Measurements from ENCODE around the gene VENTX.
A peak's percentile ranks its signal among the peaks of the same experiment; 100 is the strongest.

VENTX gene

GRCh38 chr10:133235932-133236331, 1.7 kb upstream of the VENTX start:
- Mint-ChIP-seq H3K9me3 (no peaks in the 10 kb centered on the region), H3K4me3 (peak overlapping the region; percentile 68), H3K4me1 (peaks cover 5% of the 10 kb centered on the region), H3K27ac (no peak overlapping the region), H3K36me3 (no peaks in the 10 kb centered on the region)
- DNase-seq (ENCODE audit: low spot score in 2 of 2) (no peak), ATAC-seq (no peak)

DNA sequence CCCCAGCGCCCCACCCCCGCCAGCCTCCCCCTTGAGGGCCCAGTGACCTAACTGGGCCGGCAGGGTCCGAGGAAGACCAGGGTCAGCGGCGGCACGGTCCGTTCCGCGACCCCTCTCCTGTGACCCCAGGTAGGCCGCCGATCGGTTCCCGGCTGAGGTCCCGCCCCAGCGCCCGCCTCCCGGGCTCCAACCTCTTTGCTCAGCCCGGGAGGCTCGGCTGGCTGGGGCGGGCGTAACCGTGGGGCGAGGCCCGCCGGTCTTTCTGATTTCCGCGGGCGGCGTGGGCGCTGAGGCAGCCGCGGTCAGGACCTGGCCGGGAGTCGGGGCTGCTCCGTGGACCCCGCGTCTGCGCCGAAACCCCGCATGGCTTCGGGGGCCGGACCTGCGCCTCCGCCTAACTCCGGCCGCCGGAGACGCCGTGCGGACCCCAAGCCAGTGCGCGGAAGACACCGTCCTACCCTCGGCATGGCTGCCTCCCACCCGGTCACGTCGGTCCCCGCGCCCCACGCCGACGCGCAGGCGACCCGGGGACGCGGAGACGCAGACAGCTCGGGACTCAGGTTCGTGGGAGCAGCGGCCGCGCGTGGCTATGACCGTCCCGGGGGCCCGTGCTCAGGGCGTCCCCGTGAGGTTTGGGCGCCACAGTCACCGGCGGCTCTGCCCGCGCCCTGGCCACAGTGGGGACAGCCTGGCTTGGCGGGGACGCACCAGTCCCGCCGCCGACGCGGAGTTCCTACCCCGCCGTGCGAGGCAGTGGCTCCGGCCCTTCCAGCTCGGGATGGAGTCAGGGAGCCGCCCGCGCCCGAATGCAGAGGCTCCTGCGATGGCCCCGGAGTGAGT, 1.0 kb upstream of the VENTX start:
- no peaks in the 10 kb centered on the region for H3K9me3 Mint-ChIP-seq
- no peak for DNase-seq (ENCODE audit: low spot score in 2 of 2)
- ATAC-seq: peak; percentile 19
- no peak overlapping the region for H3K27ac Mint-ChIP-seq
- peaks cover 12% of the 10 kb centered on the region for H3K4me1 Mint-ChIP-seq
- H3K4me3 Mint-ChIP-seq: peak overlapping the region; percentile 68
- no peaks in the 10 kb centered on the region for H3K36me3 Mint-ChIP-seq

GRCh38 chr10:133237241-133237587, 441 bp upstream of the VENTX start:
- H3K36me3 Mint-ChIP-seq: no peaks in the 10 kb centered on the region
- H3K9me3 Mint-ChIP-seq: no peaks in the 10 kb centered on the region
- H3K4me1 Mint-ChIP-seq: peaks cover 17% of the 10 kb centered on the region
- ATAC-seq: no peak
- peak overlapping the region; percentile 38 for H3K4me3 Mint-ChIP-seq
- DNase-seq (ENCODE audit: low spot score in 2 of 2): no peak
- H3K27ac Mint-ChIP-seq: no peak overlapping the region

- Mint-ChIP-seq H3K36me3 (no peaks in the 10 kb centered on the region), H3K4me1 (peaks cover 29% of the 10 kb centered on the region), H3K4me3 (no peak overlapping the region), H3K9me3 (no peaks in the 10 kb centered on the region), H3K27ac (no peak overlapping the region)
- DNase-seq (ENCODE audit: low spot score in 2 of 2) (no peak), ATAC-seq (no peak)
Measured at GRCh38 chr10:133238466-133238804, 780 bp downstream of the VENTX start.

DNA sequence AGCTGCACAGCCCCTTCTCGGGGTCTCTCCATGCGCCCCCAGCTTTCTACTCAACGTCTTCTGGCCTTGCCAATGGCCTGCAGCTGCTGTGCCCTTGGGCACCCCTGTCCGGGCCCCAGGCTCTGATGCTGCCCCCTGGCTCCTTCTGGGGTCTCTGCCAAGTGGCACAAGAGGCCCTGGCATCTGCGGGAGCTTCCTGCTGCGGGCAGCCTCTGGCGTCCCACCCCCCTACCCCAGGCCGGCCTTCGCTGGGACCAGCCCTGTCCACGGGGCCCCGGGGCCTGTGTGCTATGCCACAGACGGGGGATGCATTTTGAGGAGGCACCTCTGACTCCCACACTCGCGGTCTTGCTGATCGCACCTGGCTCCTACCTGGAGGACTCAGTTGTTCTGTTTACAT, 2.3 kb downstream of the VENTX start:
- peaks cover 30% of the 10 kb centered on the region for H3K4me1 Mint-ChIP-seq
- no peak overlapping the region for H3K27ac Mint-ChIP-seq
- DNase-seq (ENCODE audit: low spot score in 2 of 2) (no peak), ATAC-seq (no peak)
- H3K9me3 Mint-ChIP-seq: no peaks in the 10 kb centered on the region
- H3K36me3 Mint-ChIP-seq: no peaks in the 10 kb centered on the region
- H3K4me3 Mint-ChIP-seq: no peak overlapping the region

DNA sequence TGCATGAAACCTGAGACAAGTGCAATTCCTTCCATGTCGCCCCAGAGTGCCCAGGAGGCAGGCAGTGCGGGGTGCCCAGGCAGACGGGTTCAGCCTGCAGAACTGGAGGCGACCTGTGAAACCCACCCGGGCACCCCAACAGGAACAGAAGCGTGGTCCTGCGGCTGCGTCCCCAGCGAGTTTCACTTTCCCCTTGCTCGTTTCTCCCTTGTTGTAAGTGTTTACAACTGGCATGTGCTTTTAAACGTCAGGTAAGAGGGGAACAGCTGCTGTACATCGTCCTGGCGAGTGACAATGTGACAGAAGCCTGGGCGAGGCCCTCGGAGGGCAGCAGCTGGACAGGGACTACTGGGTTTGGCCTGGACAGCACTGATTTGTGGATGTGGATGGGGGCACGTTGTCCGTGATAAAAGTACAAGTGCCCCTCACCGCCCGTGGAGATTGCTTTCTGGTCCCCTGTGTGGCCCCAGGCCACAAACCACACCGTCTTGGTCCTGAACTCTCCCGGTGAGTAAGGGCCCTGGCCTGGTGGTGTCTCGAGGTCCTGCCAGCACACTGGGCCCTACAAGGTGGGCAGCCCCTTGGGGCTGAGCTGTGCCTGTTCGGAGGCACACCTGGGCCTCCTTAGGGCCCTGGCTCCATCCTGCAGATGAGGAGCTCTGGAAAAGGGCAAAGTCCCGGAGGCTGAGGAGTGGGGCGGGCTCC, 4.0 kb downstream of the VENTX start:
- H3K27ac Mint-ChIP-seq: peak overlapping the region; percentile 29
- no peaks in the 10 kb centered on the region for H3K36me3 Mint-ChIP-seq
- peaks cover 30% of the 10 kb centered on the region for H3K4me1 Mint-ChIP-seq
- DNase-seq (ENCODE audit: low spot score in 2 of 2) (no peak), ATAC-seq (peak; percentile 3)
- no peaks in the 10 kb centered on the region for H3K9me3 Mint-ChIP-seq
- H3K4me3 Mint-ChIP-seq: peak overlapping the region; percentile 57

DNA sequence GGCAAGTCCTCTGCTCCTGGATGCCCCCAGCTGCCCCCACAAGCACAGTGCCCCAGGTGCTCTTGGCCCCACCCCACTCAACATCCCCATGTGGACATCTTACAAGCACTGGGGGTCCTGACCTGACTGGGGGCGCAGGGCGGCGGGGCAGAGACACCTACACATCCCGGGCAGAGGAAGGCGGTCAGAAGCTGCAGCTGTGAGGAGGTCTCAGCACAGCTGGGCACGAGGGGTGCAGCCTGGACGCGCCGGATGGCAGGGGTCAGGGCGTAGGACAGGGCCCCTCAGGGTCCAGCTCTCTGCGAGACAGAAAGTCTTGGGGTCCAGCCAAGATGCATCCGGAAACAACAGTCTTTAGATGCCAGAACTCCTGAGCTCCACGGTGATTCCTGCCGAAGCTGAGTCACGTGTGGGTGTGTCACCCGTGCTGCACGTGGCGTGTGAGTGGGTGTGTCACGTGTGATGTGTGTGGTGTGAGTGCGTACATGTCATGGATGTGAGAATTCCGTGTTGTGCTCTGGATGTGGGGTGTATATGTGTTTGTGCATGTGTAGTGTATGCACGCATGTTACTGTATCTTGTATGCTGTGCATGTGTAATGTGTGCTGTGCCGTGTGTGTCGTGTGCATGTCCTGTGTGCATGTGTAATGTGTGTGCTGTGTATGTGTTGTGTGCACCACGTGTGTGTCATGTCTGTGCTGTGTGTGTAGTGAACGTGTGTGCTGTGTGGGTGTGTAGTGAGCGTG, 5.1 kb downstream of the VENTX start:
- Mint-ChIP-seq H3K4me3 (peak overlapping the region; percentile 57), H3K4me1 (peaks cover 36% of the 10 kb centered on the region), H3K36me3 (no peaks in the 10 kb centered on the region), H3K9me3 (no peaks in the 10 kb centered on the region), H3K27ac (no peak overlapping the region)
- DNase-seq (ENCODE audit: low spot score in 2 of 2): no peak
- ATAC-seq: no peak

DNA sequence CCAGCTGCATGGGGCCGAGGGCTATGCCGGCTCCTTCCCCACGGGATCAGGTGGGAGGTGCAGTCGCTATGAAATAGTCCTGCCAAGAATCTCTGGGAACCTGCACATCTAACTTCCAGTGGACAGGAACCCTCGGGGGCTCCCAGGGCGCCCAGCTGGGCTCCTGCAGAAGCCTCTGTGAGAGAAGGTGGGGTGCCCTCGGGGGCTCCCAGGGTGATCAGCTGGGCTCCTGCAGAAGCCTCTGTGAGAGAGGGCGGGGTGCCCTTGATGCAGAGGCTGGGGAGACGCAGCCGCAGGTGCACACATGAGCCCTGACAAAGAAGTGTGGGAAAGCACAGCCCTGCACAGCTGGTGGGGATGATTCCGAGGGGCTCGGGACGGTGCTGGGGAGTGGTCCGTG, 5.9 kb downstream of the VENTX start:
- no peak overlapping the region for H3K27ac Mint-ChIP-seq
- H3K9me3 Mint-ChIP-seq: no peaks in the 10 kb centered on the region
- no peak overlapping the region for H3K4me3 Mint-ChIP-seq
- DNase-seq (ENCODE audit: low spot score in 2 of 2) (no peak), ATAC-seq (no peak)
- peaks cover 36% of the 10 kb centered on the region for H3K4me1 Mint-ChIP-seq
- no peaks in the 10 kb centered on the region for H3K36me3 Mint-ChIP-seq

GRCh38 chr10:133245439-133246235, 8.0 kb downstream of the VENTX start:
- Mint-ChIP-seq H3K4me3 (no peak overlapping the region), H3K27ac (no peak overlapping the region), H3K36me3 (no peaks in the 10 kb centered on the region), H3K9me3 (no peaks in the 10 kb centered on the region), H3K4me1 (peaks cover 41% of the 10 kb centered on the region)
- DNase-seq (ENCODE audit: low spot score in 2 of 2): no peak
- ATAC-seq: no peak

GRCh38 chr10:133246236-133246626, 8.6 kb downstream of the VENTX start:
- Mint-ChIP-seq H3K36me3 (no peaks in the 10 kb centered on the region), H3K4me3 (no peak overlapping the region), H3K9me3 (no peaks in the 10 kb centered on the region), H3K4me1 (peaks cover 35% of the 10 kb centered on the region), H3K27ac (no peak overlapping the region)
- DNase-seq (ENCODE audit: low spot score in 2 of 2): no peak
- no peak for ATAC-seq

DNA sequence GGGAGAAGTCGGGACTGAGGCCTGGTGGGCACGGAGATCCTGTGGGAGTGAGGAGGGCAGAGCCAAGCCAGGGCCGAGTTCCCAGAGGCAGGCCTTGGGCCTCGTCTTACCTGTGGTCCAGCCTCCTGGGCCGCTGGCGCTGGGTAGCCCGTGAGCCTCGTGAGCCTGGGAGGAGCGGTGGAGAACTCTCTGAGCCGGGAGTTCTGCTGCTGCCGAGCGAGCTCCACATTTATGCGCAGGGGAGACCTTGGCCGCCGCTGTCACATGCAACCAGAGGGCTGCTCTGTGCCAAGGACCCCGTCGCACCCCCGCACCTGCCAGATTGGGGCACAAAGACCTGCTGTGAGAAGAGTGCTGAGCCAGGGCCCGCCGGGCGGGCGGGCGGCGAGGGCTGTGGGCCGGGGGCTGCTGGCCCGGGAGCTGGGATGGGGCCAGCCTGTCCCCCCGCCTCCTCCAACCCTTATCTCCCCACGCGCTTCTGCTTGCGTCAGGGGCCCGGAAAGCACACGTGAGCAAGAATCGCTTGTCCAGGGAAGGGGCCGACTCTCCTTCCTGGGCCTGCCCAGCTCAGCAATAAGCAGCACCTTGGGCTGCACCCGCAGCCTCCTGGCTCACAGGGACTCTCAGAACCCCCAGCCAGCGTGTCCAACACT, 10.2 kb downstream of the VENTX start:
- Mint-ChIP-seq H3K4me3 (no peak overlapping the region), H3K4me1 (peaks cover 20% of the 10 kb centered on the region), H3K36me3 (no peaks in the 10 kb centered on the region), H3K9me3 (no peaks in the 10 kb centered on the region), H3K27ac (no peak overlapping the region)
- DNase-seq (ENCODE audit: low spot score in 2 of 2) (no peak), ATAC-seq (no peak)

DNA sequence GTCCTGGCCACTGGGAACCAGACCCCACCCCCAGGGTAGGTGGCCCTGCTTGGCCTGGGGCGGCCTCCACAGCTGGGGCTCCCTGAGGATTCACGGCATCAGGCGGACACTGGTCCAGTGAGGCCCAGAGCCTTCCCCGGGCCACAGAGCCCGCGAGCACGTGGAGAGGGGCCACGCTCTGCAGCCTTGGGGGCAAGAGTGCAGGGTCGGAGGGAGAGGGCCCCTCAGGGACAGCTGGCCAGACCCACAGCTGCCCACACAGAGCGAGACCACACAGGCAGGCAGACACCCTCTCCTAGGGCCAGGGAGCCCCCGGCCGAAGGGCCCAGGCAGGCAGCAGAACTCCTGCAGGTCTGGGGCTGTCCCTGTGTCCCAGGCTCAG, 10.7 kb downstream of the VENTX start:
- Mint-ChIP-seq H3K9me3 (no peaks in the 10 kb centered on the region), H3K4me3 (no peak overlapping the region), H3K4me1 (peaks cover 15% of the 10 kb centered on the region), H3K36me3 (no peaks in the 10 kb centered on the region), H3K27ac (no peak overlapping the region)
- no peak for ATAC-seq
- no peak for DNase-seq (ENCODE audit: low spot score in 2 of 2)

- H3K27ac Mint-ChIP-seq: no peak overlapping the region
- H3K36me3 Mint-ChIP-seq: no peaks in the 10 kb centered on the region
- no peak overlapping the region for H3K4me3 Mint-ChIP-seq
- DNase-seq (ENCODE audit: low spot score in 2 of 2): no peak
- H3K9me3 Mint-ChIP-seq: no peaks in the 10 kb centered on the region
- no peak for ATAC-seq
- peaks cover 13% of the 10 kb centered on the region for H3K4me1 Mint-ChIP-seq
Measured at GRCh38 chr10:133249094-133249780, 11.6 kb downstream of the VENTX start.

DNA sequence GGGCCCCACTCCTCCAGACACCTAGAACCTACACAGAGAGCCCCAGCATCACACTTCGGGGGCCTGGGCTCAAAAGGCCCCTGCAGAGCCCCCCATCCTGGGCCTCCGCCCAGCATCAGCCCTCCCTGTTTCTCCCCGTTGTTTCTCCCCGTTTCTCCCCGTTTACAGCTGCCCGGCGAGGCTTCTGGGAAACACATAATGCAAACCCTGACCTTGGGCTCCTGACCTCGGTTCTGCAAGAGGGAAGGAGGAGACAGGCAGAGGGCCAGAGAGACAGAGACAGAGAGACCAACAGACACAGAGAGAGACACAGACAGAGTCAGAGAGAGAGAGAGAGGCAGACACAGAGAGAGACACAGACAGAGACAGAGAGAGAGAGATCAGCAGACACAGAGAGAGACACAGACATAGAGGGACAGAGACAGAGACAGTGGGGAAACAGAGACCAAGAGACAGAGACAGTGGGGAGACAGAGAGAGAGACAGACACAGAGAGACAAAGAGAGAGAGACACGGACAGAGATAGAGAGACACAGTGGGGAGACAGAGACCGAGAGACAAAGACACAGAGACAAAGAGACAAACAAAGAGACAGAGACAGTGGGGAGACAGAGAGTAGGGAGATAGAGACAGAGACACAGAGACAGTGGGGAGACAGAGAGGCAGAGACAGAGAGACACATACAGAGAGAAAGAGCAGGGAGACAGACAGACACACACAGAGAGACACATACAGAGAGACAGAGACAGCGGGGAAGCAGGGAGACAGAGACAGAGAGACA, 12.5 kb downstream of the VENTX start:
- Mint-ChIP-seq H3K9me3 (no peaks in the 10 kb centered on the region), H3K4me1 (peaks cover 13% of the 10 kb centered on the region), H3K27ac (peak overlapping the region; percentile 4), H3K36me3 (no peaks in the 10 kb centered on the region), H3K4me3 (no peak overlapping the region)
- ATAC-seq (no peak), DNase-seq (ENCODE audit: low spot score in 2 of 2) (no peak)

Data from stimulated activated effector memory CD8-positive, alpha-beta T cell treated with anti-CD3 and anti-CD28 coated beads, Interleukin-12 subunit alpha, Interleukin-12 subunit beta, amount 100 ng/mL, for 72 hours (primary cell).